Esophagus (tissue), 2 donors: ENCODE results near the gene AFF1. TPM values are rescaled to one million over a fixed set of nuclear protein-coding genes. Genes with fewer than 3 reads are reported as not detected.

ENCODE experiments used
- H3K27ac ChIP-seq, 2 donors: one replicate each; pipeline ENCODE4 v1.5.1; 2013; ENCODE audit warnings: low read depth in 2 of 2, mild to moderate bottlenecking in 2 of 2, inconsistent platforms in 1 of 2, low read length in 1 of 2, moderate library complexity in 1 of 2
- H3K27me3 ChIP-seq, 2 donors: one replicate each; pipeline ENCODE4 v1.6.1; 2013; ENCODE audit warnings: low read length in 2 of 2, control low read depth in 1 of 2, mild to moderate bottlenecking in 1 of 2; ENCODE audit not compliant: insufficient read depth in 2 of 2, control insufficient read depth in 1 of 2
- H3K36me3 ChIP-seq, 2 donors: one replicate each; pipeline ENCODE4 v1.6.1; 2013; ENCODE audit warnings: low read length in 1 of 2; ENCODE audit not compliant: control insufficient read depth in 2 of 2, insufficient read depth in 2 of 2
- H3K4me1 ChIP-seq, 2 donors: one replicate each; pipeline ENCODE4 v1.6.1; 2013; ENCODE audit warnings: low read length in 1 of 2; ENCODE audit not compliant: control insufficient read depth in 2 of 2, insufficient read depth in 2 of 2
- H3K4me3 ChIP-seq, 2 donors: one replicate each; pipeline ENCODE4 v1.5.1; 2013; ENCODE audit warnings: low read length in 2 of 2, mild to moderate bottlenecking in 2 of 2, low read depth in 1 of 2, moderate library complexity in 1 of 2
- H3K9me3 ChIP-seq, 2 donors: one replicate each; pipeline ENCODE4 v1.6.1; 2013; ENCODE audit warnings: mild to moderate bottlenecking in 2 of 2, low read depth in 1 of 2, low read length in 1 of 2, moderate library complexity in 1 of 2; ENCODE audit not compliant: control insufficient read depth in 2 of 2, insufficient read depth in 1 of 2
- WGBS, 2 donors: extraction: QIAGEN DNeasy Blood & Tissue Kit; methylation state at CpG; one replicate each; pipeline ENCODE4 v1.1.7; 2013; 5-methylcytosine and 5-hydroxymethylcytosine counted together
- polyA plus RNA-seq, 2 donors: library from polyadenylated mRNA; stranded (reverse); fragments of 200-250 nt; gene quantifications; one replicate each; pipeline ENCODE4 v1.2.3, GENCODE V29; 2013
- donor health status: healthy with polysubstance abuse.
- donor health status: Bipolar disorder and iron deficiency.

The AFF1 gene
- polyA plus RNA-seq, 2 donors = 7.5 to 10.4 TPM

- 66 to 71% methylated on average over 4 of the region's 4 CpGs for WGBS, 2 donors
- Histone ChIP-seq H3K9me3 (no peaks in the 10 kb centered on the region), H3K27me3 (no peaks in the 10 kb centered on the region), H3K4me3 (no peak overlapping the region), H3K36me3 (peaks cover 0 to 12% of the 10 kb centered on the region in 2 donors), H3K27ac (peak overlapping the region; percentile 52 to 75), H3K4me1 (peaks cover 2 to 3% of the 10 kb centered on the region in 2 donors)
These were observed 111.3 kb downstream of the AFF1 start for GRCh38 chr4:87046121-87046551.

- peaks cover 0 to 2% of the 10 kb centered on the region in 2 donors for H3K4me1 ChIP-seq
- peaks cover 0 to 12% of the 10 kb centered on the region in 2 donors for H3K36me3 ChIP-seq
- WGBS, 2 donors = 95 to 97% methylated on average over 11 of the region's 11 CpGs
- H3K4me3 ChIP-seq = no peak overlapping the region
- H3K27ac ChIP-seq = no peak overlapping the region
- H3K9me3 ChIP-seq = no peaks in the 10 kb centered on the region
- no peaks in the 10 kb centered on the region for H3K27me3 ChIP-seq
These were observed 112.5 kb downstream of the AFF1 start for GRCh38 chr4:87047281-87047798.

GRCh38 chr4:87049508-87049907, 114.7 kb downstream of the AFF1 start:
- Histone ChIP-seq H3K9me3 (no peaks in the 10 kb centered on the region), H3K4me3 (no peak overlapping the region), H3K27me3 (no peaks in the 10 kb centered on the region), H3K36me3 (peaks cover 0 to 12% of the 10 kb centered on the region in 2 donors), H3K4me1 (peaks cover 0 to 2% of the 10 kb centered on the region in 2 donors), H3K27ac (no peak overlapping the region)
- 87 to 90% methylated on average over 9 of the region's 9 CpGs for whole genome bisulfite sequencing, 2 donors

- Histone ChIP-seq H3K36me3 (peaks cover 0 to 12% of the 10 kb centered on the region in 2 donors), H3K9me3 (no peaks in the 10 kb centered on the region), H3K4me3 (no peak overlapping the region), H3K4me1 (peaks cover 0 to 4% of the 10 kb centered on the region in 2 donors), H3K27ac (no peak overlapping the region), H3K27me3 (no peaks in the 10 kb centered on the region)
- WGBS, 2 donors = 90 to 95% methylated on average over 12 of the region's 12 CpGs
These were observed 115.8 kb downstream of the AFF1 start for GRCh38 chr4:87050596-87050995.

GRCh38 chr4:87051121-87051713, 116.4 kb downstream of the AFF1 start:
- H3K27ac ChIP-seq = no peak overlapping the region
- peaks cover 0 to 2% of the 10 kb centered on the region in 2 donors for H3K4me1 ChIP-seq
- WGBS, 2 donors = 79 to 85% methylated on average over 10 of the region's 10 CpGs
- H3K36me3 ChIP-seq = peaks cover 0 to 12% of the 10 kb centered on the region in 2 donors
- H3K27me3 ChIP-seq = no peaks in the 10 kb centered on the region
- H3K9me3 ChIP-seq = no peaks in the 10 kb centered on the region
- H3K4me3 ChIP-seq = no peak overlapping the region

GRCh38 chr4:87052615-87053014, 117.8 kb downstream of the AFF1 start:
- Histone ChIP-seq H3K4me3 (no peak overlapping the region), H3K4me1 (peaks cover 0 to 2% of the 10 kb centered on the region in 2 donors), H3K9me3 (no peaks in the 10 kb centered on the region), H3K36me3 (peaks cover 0 to 3% of the 10 kb centered on the region in 2 donors), H3K27me3 (no peaks in the 10 kb centered on the region), H3K27ac (peak overlapping the region in 1 of 2 donors; percentile 37)
- 86 to 94% methylated on average over 4 of the region's 4 CpGs for WGBS, 2 donors

GRCh38 chr4:87053176-87053658, 118.4 kb downstream of the AFF1 start:
- Histone ChIP-seq H3K9me3 (no peaks in the 10 kb centered on the region), H3K27ac (no peak overlapping the region), H3K4me1 (peaks cover 0 to 4% of the 10 kb centered on the region in 2 donors), H3K27me3 (no peaks in the 10 kb centered on the region), H3K36me3 (peaks cover 0 to 3% of the 10 kb centered on the region in 2 donors), H3K4me3 (no peak overlapping the region)
- 53 to 64% methylated on average over 3 of the region's 3 CpGs for WGBS, 2 donors

- Histone ChIP-seq H3K36me3 (peaks cover 0 to 3% of the 10 kb centered on the region in 2 donors), H3K9me3 (no peaks in the 10 kb centered on the region), H3K4me1 (peaks cover 3 to 4% of the 10 kb centered on the region in 2 donors), H3K4me3 (no peak overlapping the region), H3K27ac (peak overlapping the region in 1 of 2 donors; percentile 22), H3K27me3 (no peaks in the 10 kb centered on the region)
- 57 to 64% methylated on average over 10 of the region's 10 CpGs for WGBS, 2 donors
These were observed 119.3 kb downstream of the AFF1 start for GRCh38 chr4:87053802-87054767.

GRCh38 chr4:87054900-87055299, 120.1 kb downstream of the AFF1 start:
- peaks cover 3 to 4% of the 10 kb centered on the region in 2 donors for H3K4me1 ChIP-seq
- WGBS, 2 donors = 30 to 35% methylated on average over 3 of the region's 3 CpGs
- peak overlapping the region; percentile 35 to 49 for H3K27ac ChIP-seq
- H3K9me3 ChIP-seq = no peaks in the 10 kb centered on the region
- no peak overlapping the region for H3K4me3 ChIP-seq
- no peaks in the 10 kb centered on the region for H3K27me3 ChIP-seq
- H3K36me3 ChIP-seq = no peaks in the 10 kb centered on the region
